Activated CD8-positive, alpha-beta T cell treated with anti-CD3 and anti-CD28 coated beads, Interleukin-2, amount 10 ng/mL, durations not matched to agents 7 days and 5 days (primary cell): Measurements from ENCODE around the gene DHRS7. TPM values are rescaled to one million over a fixed set of nuclear protein-coding genes. Genes with fewer than 3 reads are reported as not detected.
A peak's percentile ranks its signal among the peaks of the same experiment; 100 is the strongest.

Experiments
- ATAC-seq: fragments of 150-1000 bp; cut with Tn5 transposase; one replicate; pipeline ENCODE4 v1.10.0; 2021; ENCODE audit warnings: moderate library complexity
- CTCF ChIA-PET: fragments of 350-600 bp; sonication (Branson Sonifier 250); formaldehyde crosslinking; loops from one replicate; lab custom pipeline; 2021; ENCODE audit warnings: antibody characterized with exemption; lab: Charles Lee
- POLR2A ChIA-PET: fragments of 350-600 bp; sonication (Branson Sonifier 250); formaldehyde crosslinking; loops from one replicate; lab custom pipeline; 2021; ENCODE audit warnings: antibody characterized with exemption; lab: Charles Lee
- DNase-seq: peaks from one replicate; pipeline ENCODE4 v3.0.0-alpha.2; 2020
- H3K27ac Mint-ChIP-seq: one replicate; pipeline ENCODE4 v1.8.0; 2021; ENCODE audit warnings: mild to moderate bottlenecking, mixed read lengths
- H3K27me3 Mint-ChIP-seq: one replicate; pipeline ENCODE4 v1.8.0; 2021; ENCODE audit warnings: low read depth, mixed read lengths
- H3K36me3 Mint-ChIP-seq: one replicate; pipeline ENCODE4 v1.8.0; 2021; ENCODE audit warnings: low read depth, mixed read lengths
- H3K4me1 Mint-ChIP-seq: one replicate; pipeline ENCODE4 v1.8.0; 2021; ENCODE audit warnings: low read depth, mixed read lengths
- H3K4me3 Mint-ChIP-seq: one replicate; pipeline ENCODE4 v1.8.0; 2021; ENCODE audit warnings: mild to moderate bottlenecking, mixed read lengths
- H3K9me3 Mint-ChIP-seq: one replicate; pipeline ENCODE4 v1.8.0; 2022; ENCODE audit warnings: mixed read lengths; ENCODE audit not compliant: insufficient read depth
- total RNA-seq, 2 experiments: library from RNA; stranded (reverse); gene quantifications; one replicate each; pipeline ENCODE4 v1.2.3, GENCODE V29; 2021

DHRS7 gene
- total RNA-seq, 2 experiments from 2014 or later = 45.7 to 54.4 TPM

DNA sequence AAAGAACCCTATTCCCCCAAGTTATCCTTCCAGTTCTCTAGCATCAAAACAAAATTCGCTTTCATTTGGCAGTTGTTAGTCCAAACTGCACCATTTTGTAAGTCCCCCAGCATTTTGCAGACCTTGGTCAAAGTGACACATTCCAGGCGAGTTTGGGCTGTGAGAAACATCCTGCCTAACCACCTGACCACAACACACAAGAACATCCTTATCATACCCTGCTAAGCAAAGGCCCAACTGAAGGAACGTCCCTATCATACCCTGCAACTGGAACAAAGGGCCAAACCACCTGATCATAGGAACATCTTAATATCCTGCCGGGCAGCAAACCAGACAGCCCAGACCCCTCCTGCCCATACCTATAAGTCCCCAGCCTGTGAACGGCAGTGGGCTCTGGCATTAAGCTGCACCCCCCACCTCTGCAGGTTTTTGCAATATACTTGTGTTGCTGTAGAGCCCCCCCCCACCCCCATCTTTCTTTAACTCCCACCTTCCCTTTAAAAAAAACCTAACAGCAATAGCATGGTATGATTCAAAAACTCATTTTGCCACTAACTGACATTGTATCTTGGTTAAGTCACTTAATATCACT, 70.8 kb downstream of the DHRS7 start:
- H3K9me3 Mint-ChIP-seq = no peaks in the 10 kb centered on the region
- CTCF ChIA-PET = no interaction called here
- H3K4me3 Mint-ChIP-seq = peak overlapping the region; percentile 94
- POLR2A ChIA-PET = interaction anchor here (0.7 to 1.2 kb wide), 2 partner anchors 114 to 154 kb away, joined by 3 to 6 read pairs; partner anchors contain the start of gene PPM1A
- ATAC-seq (no peak), DNase-seq (peak; percentile 58)
- H3K27me3 Mint-ChIP-seq = no peaks in the 10 kb centered on the region
- peak overlapping the region; percentile 60 for H3K27ac Mint-ChIP-seq
- H3K36me3 Mint-ChIP-seq = peaks cover 40% of the 10 kb centered on the region
- peaks cover 38% of the 10 kb centered on the region for H3K4me1 Mint-ChIP-seq

Other genes with a start within 250 kb of the DHRS7 start
- not detected for gene LRRC9, start 245.3 kb downstream of the DHRS7 start, total RNA-seq
- gene PCNX4, start 73.5 kb downstream of the DHRS7 start, total RNA-seq = 10 to 100 TPM; 35.4 to 36.6 TPM
- gene PPM1A, start 83.8 kb upstream of the DHRS7 start, total RNA-seq = 10 to 100 TPM; 45.2 to 50.1 TPM